RPMI7951 (cell line): ENCODE measurements around the gene ZNF580. TPM values are rescaled to one million over a fixed set of nuclear protein-coding genes. Genes with fewer than 3 reads are reported as not detected.

Experiments used
- DNase-seq: peaks from one replicate; pipeline ENCODE4 v3.0.0-alpha.2; 2012; ENCODE audit warnings: low read depth
- total RNA-seq: library from RNA; depleted of rRNA; stranded (reverse); fragments of >200 nt; shearing (Covaris generic); gene quantifications from 2 replicates; pipeline ENCODE4 v1.2.3, GENCODE V29; 2014

Gene ZNF580
- total RNA-seq, 1 experiment from 2014 or later, result 12.9 TPM

- DNase-seq, result no peak
Observed at GRCh38 chr19:55660404-55660803, 19.6 kb downstream of the ZNF580 start.

- no peak for DNase-seq
Observed at GRCh38 chr19:55660991-55661390, 20.2 kb downstream of the ZNF580 start.

- no peak for DNase-seq
Observed at GRCh38 chr19:55661826-55662225, 21.0 kb downstream of the ZNF580 start.

- DNase-seq, result no peak
Observed at GRCh38 chr19:55663846-55664536, 23.2 kb downstream of the ZNF580 start.

- DNase-seq, result no peak
Observed at GRCh38 chr19:55666343-55667005, 25.7 kb downstream of the ZNF580 start.

- no peak for DNase-seq
Observed at GRCh38 chr19:55667006-55667381, 26.2 kb downstream of the ZNF580 start.

GRCh38 chr19:55667511-55667910 lies 26.7 kb downstream of the ZNF580 start:
- no peak for DNase-seq

GRCh38 chr19:55667958-55668357 lies 27.2 kb downstream of the ZNF580 start:
- no peak for DNase-seq

GRCh38 chr19:55668603-55669348 lies 28.0 kb downstream of the ZNF580 start:
- DNase-seq, result no peak

- no peak for DNase-seq
Observed at GRCh38 chr19:55669418-55670279, 28.8 kb downstream of the ZNF580 start.

- DNase-seq, result no peak
Observed at GRCh38 chr19:55670280-55671053, 29.7 kb downstream of the ZNF580 start.

GRCh38 chr19:55671054-55671378 lies 30.2 kb downstream of the ZNF580 start:
- no peak for DNase-seq

- DNase-seq, result no peak
Observed at GRCh38 chr19:55672418-55672817, 31.6 kb downstream of the ZNF580 start.

GRCh38 chr19:55673465-55673864 lies 32.7 kb downstream of the ZNF580 start:
- DNase-seq, result no peak

- DNase-seq, result no peak
Observed at GRCh38 chr19:55673889-55674288, 33.1 kb downstream of the ZNF580 start.

GRCh38 chr19:55674459-55674840 lies 33.6 kb downstream of the ZNF580 start:
- DNase-seq, result no peak

GRCh38 chr19:55674841-55675660 lies 34.2 kb downstream of the ZNF580 start, which contains the start of gene EPN1:
Gene EPN1, plus strand, starts transcription at chr19:55675226. Its CDS starts 3,402 bp downstream, at chr19:55678628.
- peak; percentile 97 for DNase-seq

- DNase-seq, result no peak
Observed at GRCh38 chr19:55675661-55676354, 35.0 kb downstream of the ZNF580 start.

- peak; percentile 23 for DNase-seq
Observed at GRCh38 chr19:55676383-55676782, 35.6 kb downstream of the ZNF580 start.
